ENCODE measurements around the gene STX7. TPM values are rescaled to one million over a fixed set of nuclear protein-coding genes. Genes with fewer than 3 reads are reported as not detected.

STX7 gene
- total RNA-seq, 3 donors from 2014 or later = 51.9 to 66.9 (median 63.2) TPM

- intact Hi-C loops (cut with DNase I, micrococcal nuclease) = no loop called here
- Histone ChIP-seq H3K4me1 (ENCODE audit: low read depth) (no peaks in the 10 kb centered on the region), H3K4me3 (no peak overlapping the region), H3K9me3 (no peaks in the 10 kb centered on the region), H3K36me3 (ENCODE audit: low read depth) (no peaks in the 10 kb centered on the region)
- ATAC-seq = no peak
- DNase-seq = no peak
- TF ChIP-seq CTCF (IDR thresholded peaks at IDR 0.05) = no peak
Measured at GRCh38 chr6:132526461-132526860, 13.5 kb upstream of the STX7 start.

GRCh38 chr6:132525866-132526265, 12.9 kb upstream of the STX7 start:
- TF ChIP-seq CTCF (IDR thresholded peaks at IDR 0.05) = no peak
- Histone ChIP-seq H3K9me3 (no peaks in the 10 kb centered on the region), H3K4me3 (no peak overlapping the region), H3K36me3 (ENCODE audit: low read depth) (no peaks in the 10 kb centered on the region), H3K4me1 (ENCODE audit: low read depth) (no peaks in the 10 kb centered on the region)
- intact Hi-C loops (cut with DNase I, micrococcal nuclease) = no loop called here
- DNase-seq (no peak), ATAC-seq (no peak)

GRCh38 chr6:132524646-132525045, 11.7 kb upstream of the STX7 start:
- H3K36me3 ChIP-seq (ENCODE audit: low read depth) = no peaks in the 10 kb centered on the region
- TF ChIP-seq CTCF (IDR thresholded peaks at IDR 0.05) = no peak
- no peak overlapping the region for H3K4me3 ChIP-seq
- DNase-seq (no peak), ATAC-seq (no peak)
- H3K9me3 ChIP-seq = no peaks in the 10 kb centered on the region
- intact Hi-C loops (cut with DNase I, micrococcal nuclease) = no loop called here
- H3K4me1 ChIP-seq (ENCODE audit: low read depth) = no peaks in the 10 kb centered on the region

GRCh38 chr6:132520953-132521352, 8.0 kb upstream of the STX7 start:
- Histone ChIP-seq H3K4me1 (ENCODE audit: low read depth) (no peaks in the 10 kb centered on the region), H3K4me3 (no peak overlapping the region), H3K9me3 (no peaks in the 10 kb centered on the region), H3K36me3 (ENCODE audit: low read depth) (no peaks in the 10 kb centered on the region)
- ATAC-seq (no peak), DNase-seq (no peak)
- no peak for TF ChIP-seq CTCF (IDR thresholded peaks at IDR 0.05)
- intact Hi-C loops (cut with DNase I, micrococcal nuclease) = no loop called here

GRCh38 chr6:132515386-132515785, 2.5 kb upstream of the STX7 start:
- no peak for TF ChIP-seq CTCF (IDR thresholded peaks at IDR 0.05)
- intact Hi-C loops (cut with DNase I, micrococcal nuclease) = no loop called here
- Histone ChIP-seq H3K4me1 (ENCODE audit: low read depth) (peaks cover 11% of the 10 kb centered on the region), H3K9me3 (no peaks in the 10 kb centered on the region), H3K4me3 (no peak overlapping the region), H3K36me3 (ENCODE audit: low read depth) (no peaks in the 10 kb centered on the region)
- ATAC-seq (no peak), DNase-seq (no peak)
